ENCODE results near the gene TMOD3.

DNA sequence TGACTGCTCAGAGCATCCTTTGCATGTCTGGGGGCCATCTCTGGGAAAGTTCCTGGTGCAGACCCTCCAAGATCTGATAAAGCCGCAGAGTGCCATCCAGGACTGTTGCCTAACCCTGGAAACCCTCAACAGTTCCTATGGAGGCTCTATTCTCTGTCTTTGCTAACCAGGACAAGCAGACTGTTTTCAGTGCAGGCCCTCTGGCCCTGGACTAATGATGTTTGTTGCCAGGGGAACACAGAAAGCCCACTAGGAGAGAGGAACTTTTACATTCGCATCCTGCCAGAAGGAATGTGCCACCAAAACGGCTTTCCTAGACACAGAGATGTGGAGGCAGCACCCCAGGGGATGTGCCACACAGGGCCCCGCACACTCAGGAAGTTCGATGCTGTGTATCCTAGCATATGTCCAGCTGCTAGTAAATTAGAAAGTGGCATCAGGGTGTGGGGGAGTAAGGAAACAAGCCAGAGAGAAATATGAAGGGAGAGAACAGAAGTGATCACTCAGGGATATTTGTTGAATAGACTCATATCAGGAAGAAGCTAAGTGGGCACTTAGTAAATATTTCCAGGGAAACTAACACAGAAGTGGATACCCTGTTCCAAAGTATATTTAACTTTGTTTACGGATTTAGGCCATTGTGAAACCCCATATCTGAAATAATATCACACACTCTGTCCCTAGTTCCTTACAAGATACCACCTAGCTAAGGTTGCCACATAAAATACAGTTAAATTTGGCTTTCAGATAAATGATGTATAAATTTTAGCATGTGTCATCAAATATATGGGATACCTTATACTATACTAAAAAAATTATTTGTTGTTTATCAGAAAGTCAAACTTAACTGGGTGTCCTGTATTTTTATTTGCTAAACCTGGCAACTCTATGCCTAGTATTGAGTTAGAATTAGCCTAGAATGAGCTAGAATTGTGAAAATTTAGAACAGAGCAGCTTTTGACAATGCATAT is 29.9 kb upstream of the TMOD3 start:
- no peak for TF ChIP-seq EZH2 (IDR thresholded peaks at IDR 0.05; ENCODE audit: low read length, missing control alignments)
- TF ChIP-seq, protein P1, sequence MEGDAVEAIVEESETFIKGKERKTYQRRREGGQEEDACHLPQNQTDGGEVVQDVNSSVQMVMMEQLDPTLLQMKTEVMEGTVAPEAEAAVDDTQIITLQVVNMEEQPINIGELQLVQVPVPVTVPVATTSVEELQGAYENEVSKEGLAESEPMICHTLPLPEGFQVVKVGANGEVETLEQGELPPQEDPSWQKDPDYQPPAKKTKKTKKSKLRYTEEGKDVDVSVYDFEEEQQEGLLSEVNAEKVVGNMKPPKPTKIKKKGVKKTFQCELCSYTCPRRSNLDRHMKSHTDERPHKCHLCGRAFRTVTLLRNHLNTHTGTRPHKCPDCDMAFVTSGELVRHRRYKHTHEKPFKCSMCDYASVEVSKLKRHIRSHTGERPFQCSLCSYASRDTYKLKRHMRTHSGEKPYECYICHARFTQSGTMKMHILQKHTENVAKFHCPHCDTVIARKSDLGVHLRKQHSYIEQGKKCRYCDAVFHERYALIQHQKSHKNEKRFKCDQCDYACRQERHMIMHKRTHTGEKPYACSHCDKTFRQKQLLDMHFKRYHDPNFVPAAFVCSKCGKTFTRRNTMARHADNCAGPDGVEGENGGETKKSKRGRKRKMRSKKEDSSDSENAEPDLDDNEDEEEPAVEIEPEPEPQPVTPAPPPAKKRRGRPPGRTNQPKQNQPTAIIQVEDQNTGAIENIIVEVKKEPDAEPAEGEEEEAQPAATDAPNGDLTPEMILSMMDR (conservative IDR thresholded peaks at IDR 0.05 in 1 of 2, IDR thresholded peaks at IDR 0.05 in 1 of 2; ENCODE audit: low read depth in 1 of 2, low read length in 2 of 2) = no peak
